GM18520 (cell line): Measurements from ENCODE around the gene TBC1D14.

Source experiments
- ATAC-seq: cut with Tn5 transposase; IDR thresholded peaks from one replicate; pipeline ENCODE4 v1.9.1; 2021; ENCODE audit not compliant: unreplicated experiment

The TBC1D14 gene

DNA sequence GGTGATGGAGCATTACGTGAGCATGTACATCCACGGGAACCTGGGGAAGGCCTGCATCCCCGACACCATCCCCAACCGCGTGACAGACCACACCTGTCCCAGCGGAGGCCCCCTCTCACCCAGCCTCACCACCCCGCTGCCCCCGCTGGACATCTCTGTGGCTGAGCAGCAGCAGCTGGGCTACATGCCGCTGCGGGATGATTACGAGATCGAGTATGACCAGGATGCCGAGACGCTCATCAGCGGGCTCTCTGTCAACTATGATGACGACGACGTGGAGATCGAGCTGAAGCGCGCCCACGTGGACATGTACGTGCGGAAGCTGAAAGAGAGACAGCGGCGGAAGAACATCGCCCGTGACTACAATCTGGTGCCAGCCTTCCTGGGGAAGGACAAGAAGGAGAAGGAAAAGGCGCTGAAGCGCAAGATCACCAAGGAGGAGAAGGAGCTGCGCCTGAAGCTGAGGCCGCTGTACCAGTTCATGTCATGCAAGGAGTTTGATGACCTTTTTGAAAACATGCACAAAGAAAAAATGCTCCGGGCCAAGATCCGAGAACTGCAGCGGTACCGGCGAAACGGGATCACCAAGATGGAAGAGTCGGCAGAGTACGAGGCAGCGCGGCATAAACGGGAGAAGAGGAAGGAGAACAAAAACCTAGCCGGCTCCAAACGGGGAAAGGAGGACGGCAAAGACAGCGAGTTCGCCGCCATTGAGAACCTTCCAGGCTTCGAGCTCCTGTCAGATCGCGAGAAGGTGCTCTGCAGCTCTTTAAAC, 144.7 kb downstream of the TBC1D14 start:
- ATAC-seq: no peak

DNA sequence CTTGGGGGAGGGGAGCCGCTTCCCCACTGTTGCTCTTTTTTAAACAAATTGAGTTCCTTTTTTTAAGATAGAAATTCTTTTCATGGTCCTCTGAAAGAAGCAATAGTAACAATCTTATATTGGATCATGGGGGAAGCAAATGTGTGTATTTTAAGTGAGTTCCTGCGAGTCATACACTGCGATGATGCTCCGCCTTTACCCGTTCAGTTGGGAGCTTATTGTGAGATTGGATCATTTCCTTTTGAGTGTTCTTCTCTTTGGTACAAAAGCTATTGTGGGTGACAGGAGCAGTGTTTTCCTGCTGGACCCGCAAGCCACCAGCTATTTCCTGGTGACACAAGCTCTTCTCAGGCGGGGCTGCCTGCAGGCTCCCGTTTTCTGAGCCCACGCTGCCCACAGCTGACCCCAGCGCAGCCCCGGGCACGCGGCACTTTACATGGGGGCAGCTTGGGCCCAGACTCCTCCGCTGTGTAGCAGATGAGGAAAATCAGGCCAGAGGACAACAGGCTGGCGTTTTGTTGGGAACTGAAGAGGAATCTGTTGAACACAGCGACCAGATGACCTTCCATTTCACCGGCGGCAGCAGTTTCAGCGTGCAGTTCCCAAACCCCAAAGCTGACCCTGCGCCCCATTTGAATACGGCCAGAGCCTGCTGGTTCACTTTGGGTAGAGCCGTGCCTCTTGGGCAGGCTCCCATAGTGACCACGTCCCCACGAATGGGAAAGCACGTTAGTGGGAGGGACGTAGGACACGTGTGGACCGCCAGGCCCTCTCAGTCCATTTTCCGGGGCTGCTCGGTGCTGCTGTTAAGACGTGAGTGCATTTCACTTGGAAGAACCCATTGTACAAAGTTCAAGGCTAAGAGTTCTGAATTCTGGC, 145.7 kb downstream of the TBC1D14 start:
- no peak for ATAC-seq

DNA sequence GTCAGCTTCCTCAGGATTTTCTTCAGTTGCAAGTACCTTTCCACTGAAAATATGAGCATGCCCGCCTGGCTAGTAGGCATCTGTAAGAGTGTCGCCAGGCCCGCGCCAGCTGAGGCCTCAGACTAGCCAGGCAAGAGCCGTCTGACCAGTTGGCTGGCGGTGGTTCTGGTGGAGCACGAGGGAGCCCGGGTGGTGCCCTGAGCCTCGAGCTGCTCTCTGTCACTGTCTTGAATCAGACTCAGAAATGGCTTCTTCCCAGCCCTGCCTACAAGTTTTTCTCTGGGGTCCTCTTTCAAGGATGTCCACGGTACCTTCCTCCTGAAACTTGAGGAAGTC, 146.3 kb downstream of the TBC1D14 start:
- no peak for ATAC-seq

DNA sequence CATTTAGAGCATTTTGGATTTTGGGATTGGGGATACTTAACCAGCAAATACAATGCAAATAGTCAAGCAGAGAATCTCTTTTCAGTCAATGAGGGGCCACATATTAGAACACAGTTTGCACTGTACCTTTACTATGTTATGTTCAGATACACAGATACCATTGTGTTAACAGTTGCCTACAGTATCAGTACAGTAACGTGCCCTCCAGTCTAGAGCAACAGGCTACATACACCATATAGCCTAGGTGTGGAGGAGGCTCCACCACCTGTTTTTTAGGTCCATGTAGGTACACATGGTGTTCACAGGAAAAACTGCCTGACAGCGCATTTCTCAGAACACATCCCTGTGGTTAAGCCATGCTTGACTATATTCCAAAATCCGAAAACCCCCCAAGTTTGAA, 149.2 kb downstream of the TBC1D14 start:
- no peak for ATAC-seq

DNA sequence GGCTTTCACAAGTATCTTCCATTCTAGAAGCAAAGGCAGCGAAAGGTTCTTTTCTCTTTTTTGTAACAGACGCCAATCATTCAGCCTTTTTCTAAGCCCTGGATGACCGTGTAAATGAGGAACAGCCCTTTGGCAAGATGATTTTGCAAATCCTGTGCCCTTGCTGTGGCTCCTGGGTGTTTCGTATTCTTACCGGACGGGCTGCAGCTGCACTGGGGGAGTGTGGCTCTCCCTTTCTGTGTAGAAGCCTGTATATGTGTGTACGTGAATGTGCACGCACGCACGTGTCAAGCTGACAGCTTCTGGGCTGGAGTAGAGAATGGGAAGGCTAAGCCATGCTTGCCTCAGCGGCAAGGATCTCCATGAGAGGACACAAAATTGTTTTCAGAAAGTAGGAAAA, 150.0 kb downstream of the TBC1D14 start:
- no peak for ATAC-seq

DNA sequence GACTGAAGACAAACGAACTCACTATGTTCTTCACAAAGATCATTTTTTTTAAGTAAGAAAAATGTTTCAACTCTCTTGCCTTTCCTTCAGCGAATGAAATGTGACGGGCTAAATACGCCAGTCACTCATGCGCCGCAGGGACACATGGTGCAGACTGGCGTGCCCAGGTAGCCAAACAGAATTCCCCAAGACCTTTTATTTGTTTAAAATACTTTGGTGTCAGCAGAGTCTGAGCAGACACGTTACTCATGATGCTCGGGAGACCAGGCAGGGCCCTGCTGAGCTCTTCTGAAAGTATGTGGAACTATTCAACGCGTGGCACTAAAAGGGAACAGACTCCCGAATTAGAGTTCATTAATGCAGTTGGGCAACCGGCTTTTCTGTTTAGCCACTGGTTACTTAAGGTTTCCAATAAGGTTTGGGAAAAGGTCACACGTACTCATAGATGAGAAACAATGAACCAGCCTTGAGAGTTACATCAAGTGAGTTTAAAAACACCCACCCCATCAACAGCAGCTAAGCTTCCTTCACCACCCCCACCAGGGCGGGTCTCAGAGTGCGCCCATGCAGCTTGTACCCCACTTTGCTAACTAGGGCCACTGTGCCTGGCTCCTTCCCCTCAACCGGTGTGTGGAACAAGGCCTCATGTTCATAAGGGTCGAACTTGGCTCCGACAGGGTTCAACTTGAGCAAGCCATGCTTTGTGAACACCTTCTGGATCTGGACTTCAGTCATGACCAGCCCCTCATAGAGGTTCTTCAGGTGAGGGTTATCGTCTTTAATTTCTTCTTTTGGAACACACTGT, 150.9 kb downstream of the TBC1D14 start:
- ATAC-seq: no peak

DNA sequence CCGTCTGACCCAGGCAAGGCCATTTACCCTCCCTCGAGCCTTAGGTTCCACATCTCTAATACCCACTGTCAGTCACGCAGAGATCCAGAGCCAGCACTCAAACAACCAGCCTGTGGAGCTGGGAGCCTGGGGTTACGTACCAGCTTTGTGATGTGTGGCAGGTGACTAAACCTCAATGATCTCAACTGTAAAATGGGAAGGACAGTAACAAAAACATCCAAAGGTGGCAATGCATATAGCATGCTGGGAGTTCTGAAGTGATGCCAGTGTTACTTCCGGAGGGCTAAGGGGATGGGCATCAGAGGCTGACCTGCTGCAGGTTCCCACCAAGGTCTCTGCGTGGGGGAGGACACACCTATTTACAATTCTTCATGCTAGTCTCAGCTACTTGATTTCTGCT, 152.2 kb downstream of the TBC1D14 start:
- no peak for ATAC-seq

DNA sequence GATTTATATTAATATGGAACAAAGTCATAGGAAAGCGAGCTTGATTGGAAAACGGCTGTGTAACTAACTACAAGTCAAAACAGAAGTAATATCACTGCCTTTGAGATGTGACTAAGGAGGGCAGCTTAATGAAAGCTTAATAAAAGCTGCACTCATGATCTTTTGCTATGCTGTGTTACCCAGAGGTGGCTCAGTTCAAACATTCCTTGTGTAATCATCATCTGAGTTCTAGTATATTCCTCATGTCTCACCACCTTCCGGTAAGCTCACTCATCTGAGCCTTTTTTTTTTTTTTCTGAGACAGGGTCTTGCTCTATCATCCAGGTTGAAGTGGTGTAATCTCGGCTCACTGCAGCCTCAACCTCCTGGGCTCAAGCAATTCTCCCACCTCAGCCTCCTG, 153.2 kb downstream of the TBC1D14 start:
- ATAC-seq: no peak

DNA sequence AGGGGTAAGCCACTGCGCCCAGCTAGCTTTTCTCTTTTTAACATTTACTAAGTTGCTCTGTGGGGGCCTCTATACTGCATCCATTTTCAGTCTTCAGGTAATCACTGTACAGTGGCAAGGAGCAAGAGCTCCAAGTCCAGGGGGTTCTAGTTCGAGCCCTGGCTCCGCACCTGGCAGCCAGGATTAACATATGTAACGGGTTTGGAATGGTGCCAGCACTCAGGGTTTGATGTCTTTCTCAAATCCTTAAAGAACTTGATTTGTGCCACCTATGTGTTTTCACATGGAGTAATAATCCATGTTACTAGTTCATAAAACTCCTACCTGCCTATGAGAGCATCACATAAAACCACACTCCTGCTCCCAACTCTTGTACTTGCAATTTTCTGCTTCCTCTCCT, 153.7 kb downstream of the TBC1D14 start:
- ATAC-seq: no peak

DNA sequence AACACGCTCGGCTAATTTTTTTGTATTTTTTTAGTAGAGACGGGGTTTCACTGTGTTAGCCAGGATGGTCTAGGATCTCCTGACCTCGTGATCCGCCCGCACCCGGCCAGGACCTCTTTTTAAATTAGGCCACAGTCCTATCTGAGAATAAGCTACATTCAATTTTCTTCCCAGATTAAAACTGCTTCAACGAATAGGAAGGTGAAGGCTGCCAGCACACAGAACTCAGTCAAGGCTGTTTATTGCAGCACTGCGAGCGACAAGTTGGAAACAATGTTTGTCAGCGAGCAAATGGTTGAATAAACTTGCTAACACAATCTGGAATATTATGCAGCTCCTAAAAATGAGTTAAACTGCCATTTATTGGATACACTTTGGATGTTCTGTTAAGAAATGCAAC, 156.4 kb downstream of the TBC1D14 start:
- no peak for ATAC-seq

DNA sequence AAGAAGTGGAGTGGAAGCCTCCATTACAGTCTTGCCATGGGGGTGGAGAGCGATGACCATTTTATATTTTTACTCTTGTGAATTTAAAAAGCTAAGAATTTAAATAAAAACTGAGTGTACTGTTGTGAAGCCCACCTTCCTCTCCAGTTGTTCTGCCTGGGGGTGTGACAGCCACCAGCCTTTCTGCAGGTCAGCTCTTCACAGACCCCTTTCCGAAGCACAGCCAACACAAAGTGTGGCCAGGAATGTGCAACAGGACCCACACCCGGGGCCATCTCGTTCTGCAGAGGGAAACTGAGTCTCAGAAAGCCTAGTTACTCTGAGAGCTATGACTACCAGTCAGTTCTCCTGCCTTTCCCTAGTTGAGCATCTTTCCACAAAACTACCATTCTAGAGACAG, 156.9 kb downstream of the TBC1D14 start:
- no peak for ATAC-seq

DNA sequence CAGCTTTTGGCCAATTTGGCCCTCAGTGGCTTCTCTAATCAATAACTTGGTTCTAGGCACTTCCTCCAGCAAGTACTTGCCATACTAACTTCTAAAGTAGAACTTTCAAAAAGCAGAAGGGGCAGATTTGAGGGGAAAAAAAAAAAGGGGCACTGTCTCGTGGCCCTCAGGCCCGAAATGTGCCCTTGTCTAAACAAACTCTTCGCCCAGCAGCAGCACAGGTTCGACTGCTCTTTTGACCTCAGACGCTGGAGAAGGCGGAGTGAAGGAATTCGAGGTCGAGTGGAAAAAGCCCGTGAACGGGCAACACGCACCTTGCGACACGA, 157.5 kb downstream of the TBC1D14 start:
- no peak for ATAC-seq

DNA sequence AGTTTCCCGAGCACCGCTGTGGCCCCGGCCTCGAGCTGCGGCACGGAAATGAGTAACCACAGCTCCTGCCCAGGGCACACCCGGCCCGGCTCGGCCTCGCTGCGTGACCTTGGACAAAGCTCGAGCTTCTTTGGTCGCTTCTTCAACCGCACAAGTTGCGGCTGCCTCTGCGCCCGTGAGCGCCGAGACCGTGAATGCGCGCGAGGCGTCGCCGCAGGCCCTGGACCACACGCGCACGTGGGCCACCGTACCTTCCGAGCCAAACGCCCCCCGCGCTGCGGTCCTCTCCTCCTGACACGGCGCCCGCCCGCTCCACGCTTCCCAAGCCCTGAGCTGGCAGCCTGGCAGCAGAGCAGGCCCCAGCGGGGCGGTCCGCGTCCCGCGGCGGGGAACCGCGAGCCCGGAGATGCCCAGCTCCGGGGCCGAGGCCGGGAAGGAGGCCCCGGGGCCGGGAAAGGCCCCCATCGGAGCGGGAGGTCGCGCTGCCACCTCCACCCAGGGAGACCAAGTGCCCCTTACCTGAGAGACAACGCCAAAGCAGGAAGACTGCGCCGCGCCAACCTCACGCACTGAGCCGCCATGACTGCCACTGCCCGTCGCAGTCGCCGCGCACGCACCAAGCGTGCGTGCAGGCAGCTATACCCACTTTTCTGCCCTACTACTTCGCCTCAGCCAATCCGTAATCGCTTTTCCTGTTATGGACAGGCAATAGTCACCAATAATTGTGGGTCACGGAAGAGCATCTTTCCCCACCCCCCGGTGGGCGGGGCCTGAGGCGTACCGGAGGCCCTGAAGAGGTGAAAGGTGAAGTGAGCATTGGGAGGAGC, 158.0 kb downstream of the TBC1D14 start, which contains the start of gene GRPEL1:
TSS of gene GRPEL1 (minus strand) at position 613 of the 827 bp plus-strand sequence. CDS start at position 581, 32 bp downstream.
- ATAC-seq: peak; percentile 93

DNA sequence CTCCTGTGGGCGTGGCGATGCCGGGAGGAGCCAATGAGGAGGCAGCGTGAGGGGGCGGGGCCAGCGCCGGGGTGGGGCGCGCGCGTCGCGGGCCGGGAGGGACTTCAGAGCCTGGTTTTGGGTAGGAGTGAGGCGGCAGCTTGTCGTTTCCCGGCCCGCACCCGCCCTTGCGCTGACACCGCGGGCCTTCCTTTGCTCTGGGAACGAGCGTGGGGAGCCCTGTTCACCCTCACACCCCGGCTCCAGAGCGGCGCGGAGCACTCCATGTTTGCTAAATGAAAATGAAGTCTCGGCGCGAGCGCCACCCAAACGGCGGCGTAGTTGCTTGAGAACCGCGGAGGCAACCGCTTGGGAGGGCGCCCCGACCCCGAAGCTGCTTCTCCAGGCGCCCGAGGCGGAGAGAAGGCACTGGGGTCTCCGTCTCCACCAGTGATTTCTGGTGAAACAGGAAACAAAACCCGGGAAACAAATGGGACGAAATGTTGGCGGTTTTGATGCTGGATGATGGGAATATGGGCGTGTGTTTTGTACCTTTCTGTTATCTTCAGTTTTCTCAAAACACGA, 158.7 kb downstream of the TBC1D14 start:
- ATAC-seq: peak; percentile 0

DNA sequence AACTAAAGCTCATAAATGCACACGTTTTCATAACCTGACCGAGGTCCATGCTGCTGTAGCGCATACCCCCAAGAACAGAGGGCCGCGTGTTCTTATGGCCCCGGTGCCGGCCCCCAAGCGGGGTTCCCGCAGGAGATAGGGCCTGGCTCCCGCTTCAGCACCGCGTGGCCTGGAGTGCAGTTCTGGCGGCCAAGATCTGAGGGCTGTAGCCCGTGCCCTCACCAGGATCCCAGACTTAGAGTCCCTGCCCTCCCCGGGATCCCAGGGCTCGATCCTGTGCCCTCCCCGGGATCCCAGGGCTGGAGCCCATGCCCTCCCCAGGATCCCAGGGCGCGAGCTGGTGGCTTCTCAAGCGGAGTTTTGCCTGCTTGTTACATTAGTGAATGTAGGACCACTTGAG, 159.3 kb downstream of the TBC1D14 start:
- ATAC-seq: no peak

DNA sequence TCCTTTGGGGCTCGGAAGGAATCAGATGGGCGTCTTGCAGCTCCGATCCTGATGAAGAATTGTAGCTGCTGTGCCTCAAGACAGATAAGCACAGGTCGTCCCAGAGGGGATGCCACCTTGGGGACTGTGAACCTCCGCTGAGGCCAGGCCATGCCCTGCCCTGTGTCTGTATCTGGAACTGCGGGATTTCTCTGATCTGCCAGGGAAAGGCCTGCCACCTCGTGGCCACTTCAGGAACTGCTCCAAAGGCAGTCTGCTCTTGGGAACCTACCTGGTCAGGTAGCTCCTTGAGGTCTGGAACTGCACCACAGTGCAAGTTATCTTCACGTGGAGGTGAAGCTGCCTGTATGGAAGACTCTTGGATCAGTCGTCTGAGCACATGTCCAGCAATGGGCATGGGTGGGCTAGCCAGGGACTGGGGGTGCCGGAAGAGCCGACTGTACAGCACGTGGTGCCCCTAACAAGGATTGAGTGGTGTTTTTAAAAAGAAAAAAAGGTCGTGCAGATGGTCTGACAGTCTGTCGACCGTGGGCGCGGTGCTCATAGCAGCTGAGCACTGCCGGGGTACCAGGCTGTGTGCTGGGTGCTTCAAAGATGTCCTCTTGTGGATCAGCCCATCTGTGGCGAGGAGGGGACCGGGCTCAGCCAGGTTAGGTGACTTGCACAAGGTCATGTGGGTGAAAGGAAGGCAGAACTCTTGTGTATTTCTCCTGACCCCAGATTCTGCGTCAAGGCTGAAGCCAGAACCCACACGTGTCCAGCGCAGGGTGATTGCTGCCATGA, 161.3 kb downstream of the TBC1D14 start:
- peak; percentile 28 for ATAC-seq

DNA sequence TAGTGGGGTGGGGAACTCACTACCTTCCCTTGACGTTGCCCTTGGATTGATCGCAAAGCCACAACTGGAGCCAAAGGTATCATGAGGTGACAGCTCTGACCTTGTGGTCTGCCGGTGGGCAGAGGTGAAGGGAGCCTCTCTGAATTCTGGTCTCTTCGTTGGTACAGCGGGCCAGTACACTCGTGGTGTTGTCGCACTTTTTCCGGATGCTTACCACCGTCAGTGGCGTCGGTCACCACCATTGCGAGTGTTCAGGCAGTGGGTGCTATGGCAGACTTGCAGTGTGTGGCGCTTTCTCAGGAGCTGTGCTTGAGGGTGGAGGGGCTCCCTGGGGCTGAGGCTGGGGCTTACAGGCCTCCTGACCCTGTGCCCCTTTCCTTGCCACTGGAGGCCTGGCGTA, 163.4 kb downstream of the TBC1D14 start:
- no peak for ATAC-seq

DNA sequence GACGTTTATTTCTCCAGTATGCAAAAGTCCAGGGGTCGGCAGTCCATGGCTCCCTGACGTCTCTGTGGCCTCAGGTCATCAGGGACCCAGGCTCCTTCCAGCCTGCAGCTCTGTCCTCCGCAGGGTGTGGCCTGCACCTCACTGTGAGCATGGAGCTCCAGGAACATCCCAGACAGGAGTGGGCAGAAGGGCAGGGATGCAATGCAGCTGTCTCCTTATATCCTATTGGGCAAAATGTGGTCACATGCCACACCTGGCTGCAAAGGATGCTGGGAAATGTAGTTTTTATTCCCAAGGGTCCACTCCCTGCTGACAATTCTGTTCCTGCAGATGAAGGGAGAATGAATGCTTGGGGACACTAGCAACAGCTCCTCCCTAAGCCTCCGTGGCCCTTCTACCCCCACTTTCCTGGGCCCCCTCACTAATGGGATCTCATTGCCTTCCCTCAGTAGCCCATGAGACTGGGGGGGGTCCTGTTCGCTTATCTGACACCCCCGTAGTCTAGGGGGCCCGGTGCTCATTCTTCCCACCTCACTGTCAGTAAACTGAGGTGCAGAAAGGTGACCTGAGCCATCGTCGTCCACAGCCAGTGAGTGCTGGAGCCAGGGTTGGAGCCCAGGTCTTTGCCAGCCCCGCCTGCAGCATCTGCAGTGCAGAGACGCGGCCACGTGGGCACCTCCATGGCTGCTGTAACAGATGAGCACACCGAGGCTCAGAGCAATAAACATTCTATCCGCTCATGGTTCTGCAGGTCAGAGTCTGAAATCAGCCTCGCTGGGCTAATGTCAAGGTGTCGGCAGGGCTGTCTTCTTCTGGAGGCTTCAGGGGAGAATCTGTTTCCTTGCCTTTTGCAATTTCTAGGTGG, 164.1 kb downstream of the TBC1D14 start:
- no peak for ATAC-seq

DNA sequence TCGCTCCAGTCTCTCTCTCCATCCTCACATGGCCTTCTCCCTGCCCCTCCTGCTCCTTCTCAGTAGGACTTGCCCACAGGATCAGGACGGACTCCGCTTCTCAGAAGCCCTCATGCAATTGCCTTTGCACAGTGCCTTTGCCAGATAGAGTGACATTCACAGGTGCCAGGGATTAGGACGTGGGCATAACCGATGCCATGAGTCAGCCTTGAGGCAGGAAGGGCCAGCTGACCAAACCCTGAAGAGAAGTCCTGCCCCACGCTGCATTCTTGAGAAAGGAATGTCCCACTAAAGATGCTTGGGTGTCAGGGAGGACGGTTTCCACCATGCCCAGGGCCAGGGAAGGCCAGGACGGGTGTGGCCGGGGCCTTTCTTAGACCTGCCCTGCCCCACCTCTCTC, 164.8 kb downstream of the TBC1D14 start:
- ATAC-seq: no peak
